DMS53 (cell line): ENCODE measurements around the gene STAT6.
A peak's percentile ranks its signal among the peaks of the same experiment; 100 is the strongest.

ENCODE experiments used
- DNase-seq: peaks from one replicate; lab custom pipeline; 2025; lab: John Stamatoyannopoulos, UW

Gene STAT6

GRCh38 chr12:57099047-57099714, 12.0 kb downstream of the STAT6 start:
- DNase-seq, result no peak

DNA sequence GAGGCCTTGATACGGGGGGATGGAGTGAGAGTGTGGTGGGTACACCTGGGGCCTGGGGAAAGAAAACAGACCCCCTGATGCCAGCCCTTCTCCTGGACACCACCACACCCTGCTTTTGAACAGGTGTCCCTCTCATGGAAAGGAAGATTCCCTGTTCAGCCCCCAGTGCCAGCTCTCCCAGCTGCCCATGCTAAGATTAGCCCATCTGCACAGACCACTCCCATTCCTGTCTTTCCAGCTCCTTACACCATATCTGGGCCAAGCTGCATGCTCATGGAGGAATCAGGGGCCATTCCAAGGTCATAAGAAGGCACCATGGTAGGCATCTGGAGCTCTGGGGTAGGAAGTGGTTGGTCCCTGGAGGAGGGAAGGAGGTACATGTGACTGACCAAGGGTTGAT, 12.6 kb downstream of the STAT6 start:
- DNase-seq, result no peak

- no peak for DNase-seq
Measured at GRCh38 chr12:57097554-57097835, 13.7 kb downstream of the STAT6 start.

- DNase-seq, result no peak
Measured at GRCh38 chr12:57096748-57097553, 14.2 kb downstream of the STAT6 start.

- no peak for DNase-seq
Measured at GRCh38 chr12:57096099-57096572, 15.0 kb downstream of the STAT6 start.

DNA sequence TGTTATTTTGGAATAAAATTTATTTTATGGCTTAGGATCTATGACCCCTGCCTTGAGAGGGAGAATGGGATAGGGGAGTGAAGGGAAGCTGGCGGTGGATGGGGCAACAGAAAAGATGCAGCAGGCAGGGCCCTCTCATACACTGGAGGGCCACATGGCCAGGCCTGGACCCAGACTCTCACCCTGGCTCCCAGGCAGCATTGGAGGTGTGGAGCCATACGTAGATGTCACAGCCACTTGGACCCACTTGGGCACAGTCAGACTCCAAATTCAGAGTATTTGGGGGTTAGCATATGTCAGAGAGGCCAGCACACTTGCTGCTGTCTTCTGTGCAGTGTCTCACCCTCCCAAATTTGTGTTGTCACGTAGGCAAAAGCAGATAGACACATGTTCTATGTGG, 15.7 kb downstream of the STAT6 start:
- DNase-seq, result no peak

DNA sequence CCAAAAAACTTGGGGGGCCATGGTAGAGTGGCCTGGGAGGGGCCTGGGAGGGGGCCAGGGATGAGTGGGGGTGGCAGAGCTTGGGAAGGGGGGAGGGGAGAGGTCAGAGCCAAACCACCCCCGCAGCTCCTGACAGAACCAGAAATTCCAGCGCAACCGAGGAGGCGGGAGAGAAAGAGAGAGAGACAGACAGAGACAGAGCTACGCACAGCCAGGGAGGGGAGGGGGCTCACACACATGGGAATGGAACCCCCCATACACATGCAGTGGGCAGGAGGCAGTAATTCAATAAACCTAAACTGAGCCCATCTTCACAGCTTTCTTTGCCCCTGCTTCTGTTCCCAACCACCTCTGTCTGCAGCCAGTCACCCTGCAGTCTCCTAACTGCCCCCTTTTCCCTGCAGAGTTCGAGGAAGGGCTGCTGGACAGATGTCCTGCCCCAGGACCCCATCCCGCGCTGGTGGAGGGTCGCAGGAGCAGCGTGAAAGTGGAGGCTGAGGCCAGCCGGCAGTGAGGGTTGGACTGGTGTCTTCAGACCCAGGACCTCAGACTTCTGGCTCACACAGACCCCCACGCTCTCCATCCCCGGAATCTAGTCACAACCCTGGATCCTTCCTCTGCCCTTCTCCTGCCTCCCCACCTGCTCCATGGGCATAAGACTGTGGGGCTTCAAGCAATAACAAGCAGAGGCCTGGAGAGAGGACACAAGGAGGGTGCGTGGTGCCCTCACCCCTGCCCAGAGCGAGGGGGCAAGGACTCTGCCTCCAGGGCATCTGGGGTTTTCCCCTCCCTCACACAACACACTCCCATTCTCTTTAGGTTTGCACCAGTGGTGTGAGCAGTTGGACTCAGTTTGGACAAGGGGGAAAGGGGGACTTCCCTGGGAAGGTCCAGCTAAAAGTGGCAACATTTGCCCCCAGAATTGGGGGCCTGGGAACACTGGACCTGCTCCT, 16.7 kb downstream of the STAT6 start:
- DNase-seq, result no peak

- DNase-seq, result peak; percentile 65
Measured at GRCh38 chr12:57093415-57094207, 17.6 kb downstream of the STAT6 start.

DNA sequence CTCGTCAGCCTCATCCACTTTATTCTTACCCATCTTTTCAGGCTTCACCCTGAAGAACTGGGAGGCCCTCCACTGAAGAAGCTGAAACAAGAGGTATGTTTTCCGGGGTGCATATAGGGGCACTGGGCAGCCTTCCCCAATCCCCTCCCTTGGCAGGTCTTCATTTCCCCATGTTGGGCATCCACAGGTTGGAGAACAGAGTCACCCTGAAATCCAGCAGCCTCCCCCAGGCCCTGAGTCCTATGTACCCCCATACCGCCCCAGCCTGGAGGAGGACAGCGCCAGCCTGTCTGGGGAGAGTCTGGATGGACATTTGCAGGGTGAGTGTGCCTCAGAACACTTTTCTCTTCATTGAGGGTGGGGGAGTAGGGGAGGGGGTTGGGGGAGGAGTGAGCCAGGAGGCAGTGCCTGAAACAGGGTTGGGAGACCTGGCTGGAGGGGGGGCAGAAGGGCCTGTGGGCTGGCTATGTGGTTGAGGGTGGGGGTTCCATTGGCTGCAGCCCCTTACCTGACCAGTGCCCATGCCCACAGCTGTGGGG, 18.2 kb downstream of the STAT6 start:
- DNase-seq, result no peak

DNA sequence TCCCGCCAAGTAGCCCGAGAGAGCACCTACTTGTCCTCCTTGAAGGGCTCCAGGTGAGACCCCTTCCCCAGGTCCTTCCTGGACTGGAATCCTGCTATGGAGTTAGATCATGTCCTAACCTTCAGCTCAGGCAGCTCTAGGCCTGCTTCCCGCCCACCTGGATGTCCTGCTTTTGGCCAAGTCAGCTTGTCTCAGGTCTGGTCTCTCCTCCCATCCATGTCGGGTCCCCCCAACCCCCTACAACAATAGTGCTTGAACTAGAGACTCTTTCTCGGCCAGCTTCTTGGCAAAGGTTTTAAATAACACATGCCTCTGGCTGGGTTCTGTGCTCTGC, 18.7 kb downstream of the STAT6 start:
- no peak for DNase-seq

DNA sequence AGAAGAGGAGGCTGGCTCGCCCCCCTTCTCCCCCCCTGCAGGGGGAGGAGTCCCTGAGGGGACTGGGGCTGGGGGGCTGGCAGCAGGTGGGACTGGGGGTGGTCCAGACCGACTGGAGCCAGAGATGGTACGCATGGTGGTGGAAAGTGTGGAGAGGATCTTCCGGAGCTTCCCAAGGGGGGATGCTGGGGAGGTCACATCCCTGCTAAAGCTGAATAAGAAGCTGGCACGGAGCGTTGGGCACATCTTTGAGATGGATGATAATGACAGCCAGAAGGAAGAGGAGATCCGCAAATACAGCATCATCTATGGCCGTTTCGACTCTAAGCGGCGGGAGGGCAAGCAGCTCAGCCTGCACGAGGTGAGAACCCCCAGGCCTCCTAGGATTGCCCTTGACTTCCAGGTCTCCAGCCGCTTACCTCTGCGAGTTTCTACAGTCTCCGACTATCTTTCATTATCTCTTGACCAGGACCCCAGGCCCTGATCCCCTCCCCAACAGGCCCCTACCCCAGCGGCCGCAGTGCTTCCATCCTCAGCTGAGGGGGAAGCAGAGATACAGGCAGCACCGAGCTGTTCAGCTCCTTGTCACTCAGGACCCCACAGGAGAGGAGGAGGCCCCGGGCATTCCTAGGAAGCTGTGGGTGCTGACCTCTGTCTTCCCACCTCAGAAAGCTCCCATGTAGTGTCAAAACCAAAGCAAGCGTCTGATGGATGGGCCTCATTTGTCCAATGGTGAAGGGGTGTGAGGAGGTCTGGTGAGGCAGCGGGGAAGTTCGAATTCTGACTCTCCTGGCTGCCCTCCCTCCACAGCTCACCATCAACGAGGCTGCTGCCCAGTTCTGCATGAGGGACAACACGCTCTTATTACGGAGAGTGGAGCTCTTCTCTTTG, 19.3 kb downstream of the STAT6 start:
- DNase-seq, result no peak

- no peak for DNase-seq
Measured at GRCh38 chr12:57090924-57091637, 20.1 kb downstream of the STAT6 start.

DNA sequence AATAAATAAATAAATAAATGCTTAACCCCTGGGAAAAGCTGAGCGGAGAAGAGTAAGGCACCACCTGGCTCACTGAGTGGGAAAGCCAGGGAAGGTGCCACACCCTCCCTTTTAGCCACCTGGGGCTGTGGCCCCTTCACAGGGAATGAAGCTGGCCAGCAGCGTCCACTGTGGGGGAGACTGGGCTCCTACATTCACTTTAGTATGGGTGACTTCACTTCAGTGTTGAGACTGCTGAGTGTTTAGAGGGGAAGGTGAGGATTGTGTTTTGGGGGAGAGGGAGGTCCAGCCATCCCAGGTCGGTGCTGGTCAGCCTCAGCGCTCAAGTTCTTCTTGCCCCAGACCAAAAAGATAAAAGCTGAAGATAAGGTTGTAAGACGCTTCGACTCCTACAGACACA, 20.7 kb downstream of the STAT6 start:
- no peak for DNase-seq

DNA sequence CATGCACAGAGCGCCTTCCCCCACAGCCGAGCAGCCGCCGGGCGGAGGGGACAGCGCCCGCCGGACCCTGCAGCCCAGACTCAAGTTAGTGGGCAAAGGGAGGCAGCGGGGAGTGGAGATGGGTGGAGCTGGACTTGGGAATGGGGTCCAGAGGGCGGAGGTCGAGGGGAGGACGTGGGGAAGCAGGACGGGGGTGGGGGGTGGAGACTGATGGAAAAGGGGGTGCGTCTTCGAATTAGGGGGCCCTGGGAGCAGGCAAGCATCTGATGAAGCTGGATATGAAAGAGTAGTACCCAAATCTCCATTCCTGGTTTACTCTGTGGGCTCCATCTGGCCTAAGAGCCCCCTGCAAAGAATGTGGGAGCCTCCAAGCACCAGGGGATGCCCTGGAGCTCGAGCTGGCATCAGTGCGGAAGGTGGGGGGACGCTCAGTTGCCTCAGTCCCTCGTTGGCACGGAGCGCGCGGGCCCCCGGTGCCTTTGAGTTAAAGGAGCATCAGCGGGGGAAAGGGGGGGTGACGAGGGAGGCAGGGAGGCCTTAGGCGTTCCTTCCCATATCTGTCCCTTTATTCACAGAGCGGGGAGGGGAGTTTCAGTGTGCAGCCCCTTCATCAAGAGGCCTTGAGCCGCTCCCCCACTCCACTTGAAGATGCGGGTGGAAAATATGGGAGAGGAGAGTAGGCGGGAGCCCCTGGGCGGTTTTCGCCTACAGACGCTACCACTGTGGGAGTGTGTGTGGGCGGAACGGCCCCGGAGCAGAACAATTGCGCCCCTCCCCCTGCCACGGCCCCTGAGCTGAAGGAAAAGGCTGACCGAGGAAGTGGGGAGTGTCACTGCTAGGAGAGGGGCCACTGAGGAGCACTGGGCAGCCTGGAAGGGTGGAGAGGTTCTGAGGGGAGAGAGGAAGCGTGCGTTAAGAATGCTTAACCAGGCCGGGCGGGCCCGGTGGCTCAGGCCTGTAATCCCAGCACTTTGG, 21.6 kb downstream of the STAT6 start:
- peak; percentile 31 for DNase-seq

- DNase-seq, result peak; percentile 98
Measured at GRCh38 chr12:57088354-57089270, 22.6 kb downstream of the STAT6 start, which contains the start of gene NAB2. TSS of gene NAB2 (plus strand) at chr12:57089114. CDS start at chr12:57089272, 158 bp downstream.

DNA sequence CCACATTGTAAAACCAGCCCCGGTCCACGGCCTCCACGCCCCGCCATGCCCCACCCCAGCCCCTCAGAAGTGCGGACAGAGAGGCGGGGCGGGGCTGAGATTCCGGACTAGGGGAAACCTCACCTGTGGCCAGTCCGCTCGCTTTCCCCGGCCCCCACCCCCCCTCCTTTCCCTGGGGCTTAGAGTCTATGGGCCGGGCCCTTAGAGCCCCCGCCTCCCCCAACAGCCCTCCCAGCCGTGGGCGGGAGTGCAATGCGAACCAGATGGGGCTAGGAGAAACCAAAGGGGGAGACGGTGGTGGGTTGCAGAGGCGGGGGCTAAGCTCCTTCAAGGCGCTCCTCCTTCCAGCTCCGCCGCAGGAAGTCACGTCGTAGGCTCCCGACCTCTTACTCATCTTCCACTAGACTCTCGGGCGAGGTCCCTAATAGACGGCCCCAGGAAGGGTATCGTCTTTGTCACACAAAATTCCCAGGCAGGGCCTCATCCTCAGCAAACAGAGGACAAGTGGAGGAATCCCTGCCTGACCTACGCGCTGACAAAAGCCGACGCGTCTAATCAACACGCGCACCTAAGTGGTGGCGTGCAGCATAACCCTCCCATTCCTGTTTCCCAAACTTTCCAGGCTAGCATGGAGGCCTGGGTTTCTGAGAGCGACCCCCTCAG, 23.3 kb downstream of the STAT6 start:
- peak; percentile 87 for DNase-seq
